ENCODE results near the gene HOXA6. TPM values are rescaled to one million over a fixed set of nuclear protein-coding genes. Genes with fewer than 3 reads are reported as not detected.

The HOXA6 gene
- total and polyA plus RNA-seq, 2 donors (not counting 1 experiment from before 2014, with no cell fraction given): 1.2 to 3.6 TPM

DNA sequence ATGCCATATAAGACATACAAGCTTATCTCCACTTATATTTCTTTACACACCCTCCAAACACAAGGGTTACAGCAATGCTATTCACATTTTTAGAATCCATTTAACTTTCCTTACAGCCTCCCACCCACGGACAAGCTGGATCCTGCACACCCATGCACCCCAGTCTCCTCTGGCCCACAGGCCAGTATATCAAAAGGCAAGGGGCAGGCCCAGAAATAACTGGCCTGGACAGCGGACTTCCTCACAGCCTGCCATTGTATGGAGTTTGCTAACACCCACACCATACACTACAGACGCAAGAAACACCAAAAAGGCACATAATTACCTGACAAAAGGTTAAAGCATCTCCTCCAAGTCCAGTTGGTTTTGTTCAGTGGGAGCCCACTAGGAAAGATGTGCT, 29.0 kb downstream of the HOXA6 start:
- Histone ChIP-seq H3K4me1 (ENCODE audit: control insufficient read depth, extremely low read depth, insufficient read depth, low read length) (peaks cover 27% of the 10 kb centered on the region), H3K36me3 (ENCODE audit: control insufficient read depth, insufficient read depth, low read length) (no peaks in the 10 kb centered on the region), H3K9ac (ENCODE audit: insufficient read depth, low read length) (no peak overlapping the region), H3K9me3 (ENCODE audit: control insufficient read depth, insufficient read depth, low read depth, low read length) (no peaks in the 10 kb centered on the region), H4K20me1 (ENCODE audit: control insufficient read depth, extremely low read depth, insufficient read depth, low read length) (no peaks in the 10 kb centered on the region), H3K27me3 (ENCODE audit: control insufficient read depth, insufficient read depth, low read length) (no peaks in the 10 kb centered on the region), H3K4me2 (ENCODE audit: extremely low read depth, insufficient read depth, low read length) (peak overlapping the region; percentile 98), H2AFZ (ENCODE audit: low read length) (no peak overlapping the region), H3K4me3 (replicated peaks in 1 of 4; ENCODE audit: control extremely low read depth in 1 of 4, insufficient read depth in 1 of 4, low read depth in 3 of 4, low read length in 4 of 4) (peak overlapping the region; percentile 52 to 92 (median 68)), H3K27ac (ENCODE audit: insufficient read depth, low read length) (peak overlapping the region; percentile 88), H3K79me2 (ENCODE audit: control insufficient read depth, insufficient read depth, low read length) (peaks cover 65% of the 10 kb centered on the region)
- no peak for DNase-seq (ENCODE audit: low read depth in 2 of 2)
- TF ChIP-seq EZH2 (IDR thresholded peaks at IDR 0.05; ENCODE audit: low read length, missing control alignments) (no peak), CTCF (conservative IDR thresholded peaks at IDR 0.05 in 1 of 2, IDR thresholded peaks at IDR 0.05 in 1 of 2; ENCODE audit: low read depth in 1 of 2, low read length in 2 of 2) (no peak)

GRCh38 chr7:27117887-27118491, 29.6 kb downstream of the HOXA6 start:
- H3K36me3 ChIP-seq (ENCODE audit: control insufficient read depth, insufficient read depth, low read length): no peaks in the 10 kb centered on the region
- peak overlapping the region; percentile 52 to 92 (median 68) for H3K4me3 ChIP-seq (replicated peaks in 1 of 4; ENCODE audit: control extremely low read depth in 1 of 4, insufficient read depth in 1 of 4, low read depth in 3 of 4, low read length in 4 of 4)
- H2AFZ ChIP-seq (ENCODE audit: low read length): no peak overlapping the region
- H3K4me1 ChIP-seq (ENCODE audit: control insufficient read depth, extremely low read depth, insufficient read depth, low read length): peaks cover 23% of the 10 kb centered on the region
- no peak for TF ChIP-seq EZH2 (IDR thresholded peaks at IDR 0.05; ENCODE audit: low read length, missing control alignments)
- TF ChIP-seq CTCF (conservative IDR thresholded peaks at IDR 0.05 in 1 of 2, IDR thresholded peaks at IDR 0.05 in 1 of 2; ENCODE audit: low read depth in 1 of 2, low read length in 2 of 2): no peak
- H3K27ac ChIP-seq (ENCODE audit: insufficient read depth, low read length): peak overlapping the region; percentile 88
- peak overlapping the region; percentile 64 for H3K9ac ChIP-seq (ENCODE audit: insufficient read depth, low read length)
- H3K9me3 ChIP-seq (ENCODE audit: control insufficient read depth, insufficient read depth, low read depth, low read length): no peaks in the 10 kb centered on the region
- H3K4me2 ChIP-seq (ENCODE audit: extremely low read depth, insufficient read depth, low read length): peak overlapping the region; percentile 98
- H3K27me3 ChIP-seq (ENCODE audit: control insufficient read depth, insufficient read depth, low read length): no peaks in the 10 kb centered on the region
- no peaks in the 10 kb centered on the region for H4K20me1 ChIP-seq (ENCODE audit: control insufficient read depth, extremely low read depth, insufficient read depth, low read length)
- peak; percentile 89 for DNase-seq (ENCODE audit: low read depth in 2 of 2)
- H3K79me2 ChIP-seq (ENCODE audit: control insufficient read depth, insufficient read depth, low read length): peaks cover 66% of the 10 kb centered on the region

DNA sequence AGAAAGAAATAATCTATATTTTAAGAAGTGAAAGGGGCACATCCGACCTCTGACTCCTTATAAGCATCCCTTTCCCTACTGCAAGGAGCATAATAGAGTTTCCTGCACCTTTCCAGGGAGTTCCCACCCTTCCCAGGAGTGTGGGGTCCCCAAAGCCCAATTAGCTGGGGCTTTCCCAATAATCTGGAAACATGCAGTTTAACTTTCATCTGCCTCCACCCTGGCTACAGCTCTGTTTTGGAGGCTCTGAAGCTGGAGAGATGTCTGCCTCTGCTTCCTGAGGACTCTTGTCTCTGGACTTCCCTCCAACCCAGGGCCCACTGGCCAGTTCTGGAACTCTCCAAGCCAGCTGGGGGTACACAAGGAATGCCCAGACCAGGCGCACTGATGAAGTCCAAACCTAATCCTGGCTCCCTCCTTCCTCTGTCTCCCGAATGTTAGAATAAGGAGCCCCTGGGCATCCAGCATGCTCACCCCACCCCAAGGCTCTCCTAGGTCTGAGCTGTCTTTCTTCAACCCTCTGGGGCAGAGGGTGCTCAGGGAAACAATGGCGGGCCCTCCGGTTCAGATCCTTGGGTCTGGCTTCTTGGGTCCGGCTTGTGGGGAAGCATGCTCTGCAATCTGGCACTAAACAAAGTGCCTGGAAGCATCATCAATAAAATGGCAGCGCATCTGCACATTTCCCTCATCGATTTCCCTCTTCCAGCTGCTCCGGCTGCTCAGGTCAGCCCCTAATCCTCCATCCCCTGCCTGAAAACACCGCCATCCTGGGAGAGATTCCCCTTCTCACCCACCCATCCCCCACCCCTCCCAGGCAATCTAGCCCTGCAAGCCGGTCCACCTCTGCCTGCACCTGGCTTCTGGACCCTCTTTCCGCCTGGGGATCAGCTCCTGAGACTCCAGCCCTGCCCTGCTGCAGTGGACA, 30.4 kb downstream of the HOXA6 start:
- H3K79me2 ChIP-seq (ENCODE audit: control insufficient read depth, insufficient read depth, low read length): peaks cover 70% of the 10 kb centered on the region
- peak in 1 of 2 donors; percentile 32 for DNase-seq (ENCODE audit: low read depth in 2 of 2)
- H3K27ac ChIP-seq (ENCODE audit: insufficient read depth, low read length): peak overlapping the region; percentile 88

More for the DNA sequence above, 30.4 kb downstream of the HOXA6 start:
- no peak overlapping the region for H2AFZ ChIP-seq (ENCODE audit: low read length)
- peak overlapping the region; percentile 52 to 92 (median 68) for H3K4me3 ChIP-seq (replicated peaks in 1 of 4; ENCODE audit: control extremely low read depth in 1 of 4, insufficient read depth in 1 of 4, low read depth in 3 of 4, low read length in 4 of 4)
- no peaks in the 10 kb centered on the region for H3K27me3 ChIP-seq (ENCODE audit: control insufficient read depth, insufficient read depth, low read length)
- no peaks in the 10 kb centered on the region for H4K20me1 ChIP-seq (ENCODE audit: control insufficient read depth, extremely low read depth, insufficient read depth, low read length)
- no peak for TF ChIP-seq EZH2 (IDR thresholded peaks at IDR 0.05; ENCODE audit: low read length, missing control alignments)
- TF ChIP-seq CTCF (conservative IDR thresholded peaks at IDR 0.05 in 1 of 2, IDR thresholded peaks at IDR 0.05 in 1 of 2; ENCODE audit: low read depth in 1 of 2, low read length in 2 of 2): no peak
- peak overlapping the region; percentile 77 for H3K9ac ChIP-seq (ENCODE audit: insufficient read depth, low read length)
- H3K36me3 ChIP-seq (ENCODE audit: control insufficient read depth, insufficient read depth, low read length): no peaks in the 10 kb centered on the region
- H3K9me3 ChIP-seq (ENCODE audit: control insufficient read depth, insufficient read depth, low read depth, low read length): no peaks in the 10 kb centered on the region
- peaks cover 23% of the 10 kb centered on the region for H3K4me1 ChIP-seq (ENCODE audit: control insufficient read depth, extremely low read depth, insufficient read depth, low read length)
- peak overlapping the region; percentile 98 for H3K4me2 ChIP-seq (ENCODE audit: extremely low read depth, insufficient read depth, low read length)
